ENCODE data around the gene COL23A1.

GRCh38 chr5:178383301-178383918 is 206.8 kb downstream of the COL23A1 start:
- no peak for TF ChIP-seq CTCF (optimal IDR thresholded peaks at IDR 0.05 in 1 of 3, IDR thresholded peaks at IDR 0.05 in 1 of 3, conservative IDR thresholded peaks at IDR 0.05 in 1 of 3; ENCODE audit: extremely low read depth in 1 of 3, insufficient read depth in 2 of 3, low read length in 3 of 3)
- no peak for TF ChIP-seq EZH2 (IDR thresholded peaks at IDR 0.05; ENCODE audit: low read length)
